GM15510 (cell line): Measurements from ENCODE around the gene PDS5B.

ENCODE experiments used
- POLR2A ChIP-seq: IDR thresholded peaks from 3 replicates; pipeline ENCODE4 v1.6.1; 2011; ENCODE audit warnings: borderline replicate concordance; ENCODE audit not compliant: insufficient read length; ENCODE audit errors: extremely low read depth

The PDS5B gene

GRCh38 chr13:32586080-32586900 is at the start of gene PDS5B:
TSS of gene PDS5B (plus strand) at chr13:32586452. CDS start at chr13:32648773, 62,321 bp downstream.
- TF ChIP-seq POLR2A = peak; percentile 78

- TF ChIP-seq POLR2A = no peak
These were observed 48.6 kb upstream of the PDS5B start for GRCh38 chr13:32537580-32538142.

- TF ChIP-seq POLR2A = no peak
These were observed 48.1 kb upstream of the PDS5B start for GRCh38 chr13:32538143-32538620.

GRCh38 chr13:32538621-32539246 is 47.5 kb upstream of the PDS5B start, which contains the start of gene N4BP2L2:
TSS of gene N4BP2L2 (minus strand) at chr13:32538795. CDS start at chr13:32537027, 1,768 bp downstream.
- peak; percentile 55 for TF ChIP-seq POLR2A

- no peak for TF ChIP-seq POLR2A
These were observed 44.0 kb upstream of the PDS5B start for GRCh38 chr13:32542221-32542620.

GRCh38 chr13:32545083-32545482 is 41.2 kb upstream of the PDS5B start:
- no peak for TF ChIP-seq POLR2A

GRCh38 chr13:32548837-32549236 is 37.4 kb upstream of the PDS5B start:
- TF ChIP-seq POLR2A = no peak

GRCh38 chr13:32549788-32550187 is 36.5 kb upstream of the PDS5B start:
- TF ChIP-seq POLR2A = no peak

GRCh38 chr13:32553720-32554119 is 32.5 kb upstream of the PDS5B start:
- TF ChIP-seq POLR2A = no peak

- no peak for TF ChIP-seq POLR2A
These were observed 30.6 kb upstream of the PDS5B start for GRCh38 chr13:32555613-32556012.

GRCh38 chr13:32577032-32577431 is 9.2 kb upstream of the PDS5B start:
- no peak for TF ChIP-seq POLR2A

- TF ChIP-seq POLR2A = no peak
These were observed 5.0 kb upstream of the PDS5B start for GRCh38 chr13:32581177-32581786.

GRCh38 chr13:32582281-32582680 is 4.0 kb upstream of the PDS5B start:
- TF ChIP-seq POLR2A = no peak

- no peak for TF ChIP-seq POLR2A
These were observed 3.3 kb upstream of the PDS5B start for GRCh38 chr13:32582991-32583390.

GRCh38 chr13:32585550-32586079 is 637 bp upstream of the PDS5B start:
- TF ChIP-seq POLR2A = no peak

GRCh38 chr13:32587011-32587810 is 959 bp downstream of the PDS5B start:
- no peak for TF ChIP-seq POLR2A
